K562 (cell line): Measurements from ENCODE around the gene EPOP. TPM values are rescaled to one million over a fixed set of nuclear protein-coding genes. Genes with fewer than 3 reads are reported as not detected.

ENCODE experiments used
- AFF1 ChIP-seq, 2 experiments: fragments of 450-650 bp; IDR thresholded peaks; 2 replicates each; pipeline ENCODE4 v1.6.1; 2018; ENCODE audit warnings: mild to moderate bottlenecking in 2 of 2, low read depth in 1 of 2; ENCODE audit not compliant: partially characterized antibody in 2 of 2
- MEIS2 ChIP-seq: fragments of 450-650 bp; IDR thresholded peaks from 2 replicates; pipeline ENCODE4 v1.6.1; 2014; ENCODE audit warnings: mild to moderate bottlenecking; ENCODE audit not compliant: partially characterized antibody
- MNT ChIP-seq, 2 experiments: fragments of 450-650 bp; conservative IDR thresholded peaks; 2 replicates each; pipeline ENCODE4 v1.6.1; 2017; ENCODE audit warnings: mild to moderate bottlenecking in 2 of 2, moderate library complexity in 2 of 2
- PHB ChIP-seq: fragments of 250-450 bp; sonication (Bioruptor Pico); IDR thresholded peaks from 2 replicates; pipeline ENCODE4 v1.5.0; 2021
- SIN3A ChIP-seq, 2 experiments: fragments of 150-350 bp in 1 of 2; IDR thresholded peaks; 2 replicates each; pipeline ENCODE4 v1.6.1; 2011 to 2016; ENCODE audit warnings: borderline replicate concordance in 2 of 2, low read depth in 2 of 2, low read length in 2 of 2, mild to moderate bottlenecking in 2 of 2, moderate library complexity in 2 of 2; ENCODE audit not compliant: control insufficient read depth in 1 of 2
- SMARCB1 ChIP-seq: IDR thresholded peaks from 2 replicates; pipeline ENCODE4 v1.6.1; 2011; ENCODE audit warnings: improper control_type of control experiment, low read depth; ENCODE audit not compliant: insufficient read length
- ZBTB40 ChIP-seq, 2 experiments: fragments of 450-650 bp in 1 of 2; sonication (generic) in 1 of 2; formaldehyde crosslinking in 1 of 2; IDR thresholded peaks; 2 replicates each; pipeline versions ENCODE4 v1.7.1 to v1.9.0; 2016 to 2022; ENCODE audit warnings: inconsistent platforms in 1 of 2, mild to moderate bottlenecking in 1 of 2, missing genetic modification reagents in 1 of 2
- ZNF280A ChIP-seq: fragments of 450-650 bp; IDR thresholded peaks from 2 replicates; pipeline ENCODE4 v1.6.1; 2018; ENCODE audit warnings: mild to moderate bottlenecking, low read depth; ENCODE audit not compliant: partially characterized antibody
- polyA plus RNA-seq, 8 experiments: library from polyadenylated mRNA; depleted of rRNA in 4 of 8; stranded (reverse) in 5 of 8; unstranded in 3 of 8; fragments of >200 nt; fragmentation: Nextera tagmentation in 2 of 8; fragmentation: Illumina TruSeq in 1 of 8; extraction: Ambion mirVana in 2 of 8; extraction: Trizol in 1 of 8; gene quantifications; 2 replicates each; pipeline versions ENCODE4 v1.2.1 to v1.2.3, GENCODE V29; 2011 to 2014; ENCODE audit warnings: inconsistent platforms in 1 of 8, missing spikeins in 1 of 8
- total RNA-seq, 7 experiments: library from RNA; depleted of rRNA in 6 of 7; stranded (reverse); fragments of >200 nt in 6 of 7; fragmentation: Illumina TruSeq in 2 of 7; extraction: Trizol in 2 of 7; gene quantifications; 2 replicates each; pipeline versions ENCODE4 v1.2.1 to v1.2.3, GENCODE V29; 2011 to 2021; ENCODE audit warnings: low replicate concordance in 1 of 7

The EPOP gene
- total and polyA plus RNA-seq, 9 of the 15 experiments (the other 6 are each of a cell fraction or from before 2014, with no cell fraction given), result 0.41 to 10.6 (median 4.6) TPM

GRCh38 chr17:38705803-38706504 is 31.2 kb upstream of the EPOP start (continued):
- TF ChIP-seq ZBTB40 (IDR thresholded peaks at IDR 0.05), result no peak
- TF ChIP-seq ZBTB40 (CRISPR knock-in tag; IDR thresholded peaks at IDR 0.05), result no peak
- no peak for TF ChIP-seq SMARCB1
- no peak for TF ChIP-seq ZNF280A
- no peak for TF ChIP-seq SIN3A (IDR thresholded peaks at IDR 0.05; ENCODE audit: borderline replicate concordance in 2 of 2, control insufficient read depth in 1 of 2, low read depth in 2 of 2, low read length in 2 of 2)
- TF ChIP-seq PHB (CRISPR knock-in tag), result no peak
- peak in 1 of 2 experiments; percentile 46 for TF ChIP-seq AFF1 (IDR thresholded peaks at IDR 0.05; ENCODE audit: low read depth in 1 of 2, partially characterized antibody in 2 of 2)
- TF ChIP-seq MEIS2, result no peak
- peak in 1 of 2 experiments; percentile 42; a peak in 2 of 4 replicates for TF ChIP-seq MNT (conservative IDR thresholded peaks at IDR 0.05)
